HG02970 (cell line): Measurements from ENCODE around the gene MTM1.

Experiments used
- ATAC-seq: cut with Tn5 transposase; IDR thresholded peaks from one replicate; pipeline ENCODE4 v1.9.1; 2021; ENCODE audit warnings: mild to moderate bottlenecking, moderate library complexity, moderate number of reproducible peaks; ENCODE audit not compliant: unreplicated experiment, low FRiP score

Gene MTM1

DNA sequence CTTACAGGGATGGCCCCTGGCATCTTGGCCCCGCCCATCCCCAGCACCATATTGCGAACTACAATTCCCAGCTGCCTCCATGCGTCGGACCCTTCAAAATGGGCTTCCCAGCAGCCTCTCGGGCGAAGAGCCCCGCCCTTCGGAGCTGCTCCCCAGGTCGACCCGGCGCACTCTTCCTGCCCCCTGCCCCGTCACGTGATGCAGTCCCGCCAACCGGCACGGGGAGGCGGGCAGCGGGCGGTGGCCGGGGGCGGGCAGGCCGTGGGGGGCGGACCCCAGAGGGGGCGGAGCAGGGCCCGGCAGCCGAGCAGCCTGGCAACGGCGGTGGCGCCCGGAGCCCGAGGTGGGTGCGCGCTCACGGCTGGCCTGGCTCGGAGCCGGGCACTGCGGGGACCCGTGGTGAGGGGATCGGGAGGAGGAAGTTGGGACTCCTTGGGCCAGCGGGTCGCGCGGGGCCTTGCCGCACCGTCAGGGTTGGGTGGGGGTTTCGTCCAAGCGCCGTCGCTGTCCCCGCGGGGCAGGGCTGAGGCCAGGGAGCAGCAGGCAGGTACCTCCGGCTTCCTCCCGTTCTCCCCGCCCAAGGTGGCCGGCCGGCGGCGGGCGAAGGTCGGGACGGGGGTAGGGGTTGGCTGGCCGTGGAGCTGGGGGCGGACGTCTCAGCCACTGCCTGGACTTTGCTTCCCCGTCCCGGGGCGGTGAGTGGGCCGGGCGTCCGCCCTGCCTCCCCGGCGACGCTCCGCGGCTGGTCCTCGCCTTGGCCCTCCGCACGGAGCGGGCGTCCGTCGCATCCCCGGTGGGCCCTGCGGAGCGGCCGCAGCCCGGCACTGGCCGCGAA, at the start of gene MTM1:
TSS of gene MTM1 (plus strand) at position 302 of the 835 bp plus-strand sequence. CDS start 23,994 bp downstream, outside the sequence.
- peak; percentile 89 for ATAC-seq

DNA sequence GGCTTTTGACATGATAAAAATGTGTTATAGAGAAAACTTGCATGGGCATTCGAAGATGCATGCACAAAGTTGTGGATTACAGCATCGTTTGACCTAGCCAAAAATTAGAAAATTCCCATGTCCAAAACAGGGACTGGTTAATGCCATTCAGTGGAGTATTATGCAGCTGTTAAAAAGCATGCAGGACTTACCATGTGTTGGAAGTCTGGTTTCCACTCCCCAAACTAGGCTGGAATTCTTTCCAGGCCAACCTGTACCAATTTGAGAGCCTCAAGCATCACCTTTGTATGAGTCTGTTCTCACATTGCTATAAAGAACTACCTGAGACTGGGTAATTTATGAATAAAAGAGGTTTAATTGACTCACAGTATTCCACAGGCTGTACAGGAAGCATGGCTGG, 45.9 kb upstream of the MTM1 start:
- no peak for ATAC-seq

DNA sequence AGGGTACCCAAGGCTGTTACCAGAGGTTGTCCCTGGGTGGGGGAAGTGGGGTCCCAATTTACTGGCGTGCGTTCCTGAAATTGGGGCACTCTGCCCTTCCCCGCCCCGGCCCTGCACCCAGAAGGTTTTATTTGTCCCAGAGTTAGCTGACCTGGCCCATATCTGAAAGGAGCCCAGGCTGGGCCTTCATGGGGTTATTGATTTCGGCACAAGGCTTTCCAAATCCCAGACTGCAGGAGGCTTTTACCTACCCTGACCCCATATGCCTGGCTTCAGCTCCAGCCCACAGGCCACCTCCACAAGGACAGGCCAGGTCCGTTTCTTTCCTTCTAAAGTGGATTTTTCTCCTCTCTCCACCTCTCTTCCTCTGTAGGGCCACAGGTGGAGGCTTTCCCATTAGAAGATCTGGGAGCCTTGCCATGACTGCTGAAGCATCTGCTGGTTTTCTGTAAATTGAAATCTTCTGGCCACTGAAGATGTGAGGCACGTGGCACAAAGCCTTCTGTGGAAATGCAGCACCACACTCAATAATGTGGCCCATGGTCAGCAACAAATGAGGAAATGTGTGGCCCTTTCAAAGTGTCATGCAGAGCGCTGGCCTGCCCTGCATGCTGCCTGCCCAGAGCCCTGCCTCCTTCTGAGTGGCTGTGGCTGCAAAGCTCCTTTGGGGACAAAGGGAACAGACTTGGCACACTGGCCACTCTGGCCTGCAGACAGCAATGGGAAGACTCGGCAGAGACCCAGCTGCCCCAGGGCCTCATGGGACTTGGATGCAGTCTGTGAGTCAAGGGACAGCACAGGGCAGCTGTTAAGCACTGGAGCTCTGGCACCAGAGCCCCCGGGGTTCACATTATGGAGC, 43.1 kb upstream of the MTM1 start:
- no peak for ATAC-seq

DNA sequence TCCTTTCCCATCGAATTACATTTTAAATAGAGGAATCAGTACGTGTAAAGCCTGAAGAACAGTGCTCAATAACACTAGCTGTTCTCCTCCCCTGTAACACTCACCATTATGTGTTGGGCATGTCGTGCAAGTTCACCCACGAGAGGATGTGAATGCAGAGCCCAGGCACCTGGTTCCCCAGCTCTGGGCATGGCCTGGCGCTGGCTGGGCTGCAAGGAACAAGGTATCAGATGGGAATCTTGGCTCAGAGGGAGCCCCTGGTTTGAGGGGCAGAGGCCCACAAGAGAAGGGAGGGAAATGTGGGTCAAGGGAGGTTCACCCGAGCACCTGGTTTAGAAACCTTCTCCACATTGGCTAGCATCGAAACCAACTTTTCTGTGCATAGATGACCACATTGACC, 41.7 kb upstream of the MTM1 start:
- no peak for ATAC-seq

DNA sequence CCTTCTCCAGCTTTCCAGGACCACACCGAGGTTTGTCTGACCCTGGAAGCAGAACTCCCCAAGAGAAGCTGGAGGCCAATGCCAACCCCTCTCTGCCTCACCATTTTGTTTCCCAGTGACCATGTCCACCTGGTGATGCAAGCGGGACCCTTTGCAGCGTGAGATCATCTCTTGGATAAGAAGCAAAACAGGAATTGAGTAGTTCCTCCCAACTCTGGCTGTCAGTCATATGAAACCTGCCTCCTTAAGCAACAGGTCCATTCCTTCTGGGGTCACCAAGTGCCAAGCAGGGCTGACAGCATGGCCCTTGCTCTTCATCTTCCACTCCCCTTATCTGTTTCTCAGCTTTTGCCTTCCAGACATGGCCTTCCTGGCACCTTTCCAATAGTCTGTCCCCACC, 41.3 kb upstream of the MTM1 start:
- ATAC-seq: no peak

DNA sequence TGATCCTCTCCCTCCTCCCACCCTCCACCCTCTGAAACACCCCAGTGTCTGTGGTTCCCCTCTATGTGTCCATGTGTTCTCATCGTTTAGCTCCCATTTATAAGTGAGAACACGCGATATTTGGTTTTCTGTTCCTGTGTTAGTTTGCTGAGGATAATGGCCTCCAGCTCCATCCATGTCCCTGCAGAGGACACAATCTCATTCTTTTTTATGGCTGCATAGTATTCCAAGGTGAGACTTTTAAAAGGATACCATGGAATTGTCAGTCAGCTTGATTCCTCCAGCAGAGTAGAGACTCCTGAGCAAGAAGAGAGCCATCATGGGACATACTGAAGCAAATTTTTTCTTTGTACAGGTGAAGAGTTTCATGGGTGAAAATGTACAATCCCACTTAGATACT, 38.8 kb upstream of the MTM1 start:
- ATAC-seq: no peak

DNA sequence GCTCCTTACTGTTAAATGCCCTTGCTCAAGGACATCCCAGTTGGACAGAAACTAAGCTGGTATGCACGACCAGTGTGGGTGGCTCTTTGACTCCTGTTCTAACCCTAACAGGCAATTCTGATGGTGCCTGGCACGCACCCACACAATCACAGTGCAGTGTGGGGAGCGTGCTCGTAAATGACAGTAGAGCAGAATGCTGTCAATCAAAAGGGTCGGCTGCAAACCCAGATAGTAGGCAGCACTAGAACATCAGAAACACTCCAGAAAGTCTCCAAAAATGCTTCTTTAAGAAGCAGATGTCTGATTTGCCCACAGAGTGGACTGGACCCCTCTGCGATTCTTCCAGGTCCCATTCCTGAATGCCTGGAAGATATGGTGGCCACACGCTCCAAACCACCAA, 37.6 kb upstream of the MTM1 start:
- ATAC-seq: no peak

DNA sequence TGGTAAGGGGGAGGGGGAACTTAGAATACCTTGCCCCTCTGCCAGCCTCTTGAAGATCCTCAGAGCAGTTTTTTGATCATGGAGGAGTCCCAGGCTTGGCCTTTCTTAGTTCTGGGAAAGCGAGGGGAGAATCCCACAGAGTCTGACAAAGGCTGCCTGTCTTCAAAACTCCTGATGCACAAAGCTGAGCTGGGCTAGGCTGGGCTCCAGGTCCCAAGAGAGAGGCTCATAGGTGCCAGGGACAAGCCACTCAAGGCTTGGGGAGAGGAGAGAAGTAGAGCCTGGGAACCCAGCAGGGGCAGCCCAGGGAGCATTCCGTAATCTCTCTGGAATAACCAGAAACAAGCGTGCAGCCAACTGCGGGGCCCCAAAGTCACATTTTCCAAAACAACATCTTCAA, 37.0 kb upstream of the MTM1 start:
- no peak for ATAC-seq

DNA sequence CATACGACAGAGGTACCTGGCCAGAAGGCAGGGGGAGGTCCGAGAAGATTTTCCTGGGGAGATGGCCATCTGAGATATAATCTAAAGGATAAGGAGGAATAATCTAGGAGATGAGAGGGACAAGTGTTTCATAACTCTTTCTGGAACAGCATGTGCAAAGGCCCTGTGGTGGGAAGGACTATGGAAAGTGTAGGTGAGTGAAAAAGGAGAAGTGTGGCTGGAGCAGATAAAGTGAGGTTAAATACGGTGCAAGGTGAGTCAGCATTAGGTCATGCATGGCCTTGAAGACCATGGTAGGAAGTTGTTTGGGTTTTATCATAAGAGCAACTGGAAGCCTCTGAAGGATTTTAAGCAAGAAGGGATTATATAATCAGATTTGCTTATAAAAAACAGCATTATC, 34.6 kb upstream of the MTM1 start:
- no peak for ATAC-seq

DNA sequence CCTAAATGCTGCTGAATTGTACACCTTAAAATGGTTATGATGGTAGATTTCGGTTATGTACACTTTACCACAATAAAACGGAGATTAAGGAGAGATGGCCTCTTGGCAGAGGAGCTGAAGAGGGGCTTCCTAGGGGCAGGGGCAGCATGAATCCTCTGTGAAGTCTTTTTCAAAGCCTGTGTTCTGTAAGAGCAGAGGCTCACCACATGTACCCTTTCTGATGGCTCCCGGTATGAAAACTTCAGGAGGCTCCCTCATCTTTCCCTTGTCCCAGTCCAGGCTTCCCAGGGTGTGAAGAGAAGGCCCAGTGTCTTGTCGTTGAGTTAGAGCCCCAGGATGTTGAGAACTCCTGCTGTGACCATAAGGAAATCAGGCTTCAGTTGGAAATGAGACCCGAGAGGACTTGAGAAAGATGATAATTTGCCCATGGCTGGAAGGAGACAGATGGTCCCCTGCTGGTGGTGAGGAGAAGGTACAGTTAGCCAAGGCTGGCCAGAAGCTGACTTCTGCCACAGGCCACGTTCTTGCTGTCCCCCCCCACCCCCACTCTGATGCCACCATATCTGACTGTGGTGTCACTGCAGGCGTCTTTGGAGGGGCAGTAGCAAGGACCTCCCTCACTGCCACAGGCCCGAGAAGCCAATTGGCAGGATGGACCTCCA, 31.8 kb upstream of the MTM1 start:
- no peak for ATAC-seq

DNA sequence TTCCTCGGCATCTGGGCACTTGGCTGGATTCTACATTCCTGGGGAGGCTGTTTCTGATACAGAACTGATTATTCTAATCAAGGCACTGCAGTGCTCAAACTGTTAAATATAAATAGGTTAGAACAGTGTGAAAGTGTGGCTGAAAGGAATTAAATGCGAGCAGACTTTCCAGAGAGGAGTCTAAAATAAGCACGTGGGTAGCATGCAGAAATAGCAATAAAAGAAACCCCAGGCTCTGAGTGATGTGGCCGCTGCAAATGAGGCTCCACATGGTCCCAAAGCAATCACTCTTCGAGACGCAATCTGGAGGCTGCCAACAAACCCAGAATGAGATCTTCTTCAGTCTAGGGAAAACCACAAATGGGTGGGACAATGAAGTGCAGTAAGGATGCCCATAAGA, 30.6 kb upstream of the MTM1 start:
- ATAC-seq: no peak

DNA sequence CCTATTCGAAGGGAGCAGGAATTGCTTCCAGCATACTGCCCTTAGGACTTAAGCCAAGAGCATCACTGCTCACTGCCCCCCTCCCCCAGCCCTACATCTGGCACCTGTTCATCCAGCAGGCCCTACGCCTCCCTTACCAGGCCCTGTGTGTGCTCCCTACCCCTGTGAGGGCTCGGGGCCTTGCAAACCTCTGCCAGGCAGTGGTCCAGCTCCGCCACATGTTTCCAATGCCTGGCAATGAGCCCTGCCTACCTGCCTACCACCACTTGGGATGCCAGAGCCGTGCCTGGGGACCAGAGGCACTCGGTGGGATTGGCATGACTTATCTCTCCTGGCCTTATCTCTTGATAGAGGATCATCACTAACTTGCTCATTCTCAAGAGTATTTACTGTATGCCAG, 27.5 kb upstream of the MTM1 start:
- no peak for ATAC-seq

DNA sequence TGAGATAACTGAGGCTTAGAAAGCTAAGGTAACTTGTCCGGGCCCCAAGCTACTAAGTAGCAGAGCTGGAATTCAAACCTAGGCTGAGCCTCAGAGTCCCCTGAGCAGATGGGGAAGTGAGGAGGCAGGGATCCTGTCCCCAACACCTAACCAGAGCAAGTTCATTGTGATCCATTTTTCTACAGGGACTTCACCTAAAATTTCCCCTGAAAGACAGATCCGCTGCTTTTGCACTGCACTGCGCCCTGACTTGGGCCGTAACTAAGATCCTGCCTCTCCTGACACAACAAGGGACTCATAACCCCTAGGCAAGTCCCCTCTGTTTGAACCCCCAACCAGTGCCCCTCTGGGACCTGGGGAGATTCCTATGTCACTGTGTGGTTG, 25.6 kb upstream of the MTM1 start:
- no peak for ATAC-seq

DNA sequence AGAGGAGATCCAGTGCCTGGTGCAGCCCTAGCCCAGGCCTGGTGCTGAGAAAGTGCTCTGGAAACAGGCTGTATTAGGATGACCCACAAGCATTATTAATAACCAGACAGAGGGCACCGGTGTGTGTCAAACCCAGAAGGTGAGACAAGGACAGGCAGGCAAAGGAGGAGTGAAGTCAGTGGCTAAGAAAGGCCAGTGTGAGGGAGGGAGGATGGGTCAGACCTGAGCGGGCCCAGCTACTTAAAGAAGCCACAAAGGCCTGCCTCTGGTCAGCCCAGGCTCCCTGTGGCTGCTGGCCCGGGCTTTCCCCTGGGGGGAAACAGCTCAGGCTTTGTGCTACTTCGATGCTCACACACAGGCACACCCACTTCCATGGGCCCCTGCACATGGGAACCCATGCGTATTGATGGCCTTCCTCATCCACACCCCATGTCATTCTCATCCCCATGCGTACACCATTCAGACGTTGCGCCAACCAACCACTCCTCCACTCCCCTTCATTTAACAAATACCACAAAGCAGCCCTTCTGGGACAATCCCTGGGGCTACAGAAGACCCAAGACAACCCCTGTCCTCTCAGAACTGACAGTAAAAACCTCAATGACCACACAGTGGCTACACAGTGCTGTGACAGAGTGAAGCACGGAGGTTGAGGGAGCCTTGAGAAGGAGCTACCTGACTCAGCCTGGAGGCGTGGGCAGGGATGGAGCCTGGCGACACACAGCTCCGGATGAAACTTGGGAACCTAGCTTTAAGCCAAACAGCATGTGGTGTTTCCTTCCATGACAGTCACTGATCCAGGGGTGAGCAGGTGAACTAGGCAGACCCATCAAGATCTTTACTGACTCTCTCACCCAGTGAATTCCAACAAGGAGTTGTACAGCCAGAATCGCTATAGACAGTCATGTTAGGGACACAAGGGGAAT, 24.9 kb upstream of the MTM1 start:
- peak; percentile 42 for ATAC-seq

DNA sequence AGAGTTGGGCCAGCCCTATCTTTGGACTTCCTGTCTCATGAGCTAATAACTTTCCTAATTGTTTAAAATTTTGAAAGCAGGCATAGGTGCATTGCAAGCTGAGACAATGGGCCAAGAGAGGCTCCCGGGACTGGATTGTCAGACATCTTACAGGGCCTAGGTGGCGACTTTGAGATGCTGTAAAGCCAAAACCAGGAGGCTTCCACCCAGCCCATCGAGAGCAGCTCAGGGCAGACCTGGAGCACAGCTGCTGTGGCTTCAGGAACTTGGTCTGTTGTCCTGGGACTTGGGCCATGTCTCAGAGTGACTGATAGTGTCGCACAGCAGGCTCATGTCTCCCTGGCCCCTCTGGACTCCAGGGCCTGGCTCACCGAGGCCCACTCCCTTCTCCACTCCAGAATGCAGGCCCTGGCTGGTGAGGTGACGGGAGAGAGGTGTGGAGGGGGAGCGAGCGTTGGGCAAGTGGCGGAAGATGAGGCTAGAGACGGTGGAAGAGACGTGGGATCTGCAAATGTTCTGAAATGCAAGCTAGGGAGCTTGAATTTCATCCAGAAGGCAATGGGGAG, 24.1 kb upstream of the MTM1 start:
- no peak for ATAC-seq

DNA sequence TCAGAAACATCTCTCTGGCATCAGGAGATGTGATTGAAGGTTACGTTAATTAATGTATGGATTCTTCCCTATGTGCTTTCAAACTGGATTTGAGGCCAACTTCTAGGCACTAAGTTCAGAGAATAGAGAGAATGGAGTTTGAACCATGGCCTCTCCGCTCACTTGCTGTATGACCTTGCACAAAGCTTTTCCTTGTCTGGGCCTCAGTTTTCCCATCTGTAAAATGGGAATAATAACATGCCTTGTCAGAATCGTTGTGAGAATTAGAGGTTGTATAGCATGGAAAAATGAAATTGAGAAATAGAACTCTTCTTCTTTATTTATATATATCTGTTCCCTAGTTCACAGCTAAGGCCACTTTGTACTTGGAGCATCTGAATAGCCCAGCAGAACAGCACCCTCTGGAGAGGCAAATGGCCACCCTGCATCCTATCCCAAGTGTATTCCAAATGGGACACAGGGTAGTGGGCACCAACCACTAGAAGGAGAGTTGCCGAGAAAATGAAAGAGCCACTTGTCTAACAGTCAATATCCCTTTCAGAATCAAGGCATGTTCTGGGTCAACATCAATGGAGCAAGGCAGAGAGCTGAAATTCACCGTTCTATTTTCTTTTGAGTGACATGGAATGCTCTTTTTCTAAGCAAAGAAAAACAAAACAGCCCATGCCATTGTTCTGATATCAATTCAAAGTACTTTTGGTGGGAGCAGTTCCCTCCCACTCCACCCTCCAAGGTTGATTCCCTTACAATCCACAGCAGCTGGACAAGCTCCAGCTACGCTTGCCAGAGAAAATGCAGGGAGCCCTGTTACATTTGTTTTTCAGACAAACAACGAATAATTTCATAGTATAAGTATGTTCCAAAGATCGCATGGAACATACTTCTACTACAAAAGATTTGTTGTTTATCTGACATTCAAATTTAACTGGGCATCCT, 23.3 kb upstream of the MTM1 start:
- ATAC-seq: no peak

DNA sequence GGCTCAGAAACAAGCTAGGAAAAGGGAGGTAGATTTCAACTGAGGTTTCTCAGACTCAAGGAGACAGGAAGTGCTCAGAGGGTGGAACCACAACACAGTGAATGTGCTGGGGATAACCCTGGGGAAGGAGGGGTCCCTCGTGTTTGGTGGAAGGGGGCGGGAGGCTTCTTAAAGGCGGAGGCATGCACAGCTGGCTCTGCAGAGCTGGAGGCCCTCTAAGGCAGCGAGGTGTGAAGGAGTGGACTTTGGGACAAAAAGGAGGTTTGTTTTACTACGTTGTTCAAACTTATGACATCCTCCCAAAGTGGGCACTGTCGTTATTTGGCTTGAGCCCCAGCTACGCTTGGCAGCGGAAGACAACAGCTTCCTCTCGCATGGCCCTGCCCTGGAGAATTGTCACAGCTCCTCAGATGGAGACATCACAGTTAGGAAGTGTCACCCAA, 21.7 kb upstream of the MTM1 start:
- ATAC-seq: no peak

DNA sequence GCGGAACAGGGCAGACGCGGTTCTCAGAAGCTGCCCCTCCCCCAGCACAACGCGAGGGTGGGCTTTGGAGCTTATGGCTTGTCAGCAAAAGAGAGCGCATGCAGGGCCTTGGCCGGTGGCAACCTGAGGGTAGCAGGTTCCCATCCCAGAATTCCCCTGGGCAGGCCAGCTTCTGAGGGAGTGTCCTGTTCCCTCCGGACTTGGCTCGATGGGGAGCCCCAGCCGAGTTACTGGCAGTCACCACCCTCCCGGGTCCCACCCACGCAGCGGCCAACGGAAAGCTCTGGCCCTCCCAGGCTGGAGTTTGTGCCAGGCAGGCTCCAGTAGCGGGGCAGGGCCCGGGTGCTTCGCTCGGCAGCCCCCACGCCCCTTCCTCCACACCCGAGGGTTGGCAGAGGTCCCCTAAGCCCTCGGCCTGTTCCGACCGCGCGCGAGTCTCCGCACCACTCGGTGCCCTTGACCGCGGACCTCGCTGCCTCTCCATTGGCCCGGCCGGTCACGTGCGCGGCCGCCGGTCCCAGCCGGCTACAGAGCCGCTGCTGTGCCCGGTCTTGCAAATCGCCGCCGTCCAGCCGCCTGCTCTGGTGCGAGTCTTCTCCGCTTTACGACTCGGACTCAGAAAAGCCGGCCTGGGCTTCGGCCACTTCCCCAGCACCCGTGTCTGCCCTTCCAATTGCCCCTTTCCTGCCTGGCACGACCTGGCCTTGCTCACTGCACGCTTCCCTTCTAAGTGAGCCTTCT, 20.9 kb upstream of the MTM1 start:
- no peak for ATAC-seq
